Fibroblast of pulmonary artery (primary cell): ENCODE results near the gene ZNF593.

Experiments
- DNase-seq: peaks from one replicate; pipeline ENCODE4 v3.0.0-alpha.2; 2010; ENCODE audit warnings: low read depth
- H3K4me3 ChIP-seq: replicated peaks from 2 replicates; pipeline ENCODE4 v1.5.1; 2011; ENCODE audit warnings: low read depth, mild to moderate bottlenecking, control low read depth, low read length, moderate library complexity
- TF ChIP-seq, protein P1 (sequence below): IDR thresholded peaks from 2 replicates; pipeline ENCODE4 v1.5.1; 2011; ENCODE audit warnings: mild to moderate bottlenecking, control low read depth, low read length, inconsistent platforms; ENCODE audit errors: missing control alignments

ZNF593 gene

DNA sequence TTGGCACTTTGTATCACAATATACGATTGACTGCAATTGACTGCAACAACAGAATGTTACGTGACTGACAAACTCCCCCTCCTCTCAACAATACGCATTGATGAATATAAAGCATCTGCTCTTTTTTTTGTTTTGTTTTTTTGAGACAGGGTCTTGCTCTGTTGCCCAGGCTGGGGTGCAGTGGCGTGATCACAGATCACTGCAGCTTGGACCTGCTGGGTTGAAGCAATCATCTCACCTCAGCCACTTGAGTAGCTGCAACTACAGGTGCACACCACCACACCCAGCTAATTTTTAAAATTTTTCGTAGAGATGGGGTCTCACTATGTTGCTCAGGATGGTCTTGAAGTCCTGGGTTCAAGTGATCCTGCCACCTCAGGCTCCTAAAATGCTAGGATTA lies 43.0 kb downstream of the ZNF593 start:
- TF ChIP-seq, protein P1, sequence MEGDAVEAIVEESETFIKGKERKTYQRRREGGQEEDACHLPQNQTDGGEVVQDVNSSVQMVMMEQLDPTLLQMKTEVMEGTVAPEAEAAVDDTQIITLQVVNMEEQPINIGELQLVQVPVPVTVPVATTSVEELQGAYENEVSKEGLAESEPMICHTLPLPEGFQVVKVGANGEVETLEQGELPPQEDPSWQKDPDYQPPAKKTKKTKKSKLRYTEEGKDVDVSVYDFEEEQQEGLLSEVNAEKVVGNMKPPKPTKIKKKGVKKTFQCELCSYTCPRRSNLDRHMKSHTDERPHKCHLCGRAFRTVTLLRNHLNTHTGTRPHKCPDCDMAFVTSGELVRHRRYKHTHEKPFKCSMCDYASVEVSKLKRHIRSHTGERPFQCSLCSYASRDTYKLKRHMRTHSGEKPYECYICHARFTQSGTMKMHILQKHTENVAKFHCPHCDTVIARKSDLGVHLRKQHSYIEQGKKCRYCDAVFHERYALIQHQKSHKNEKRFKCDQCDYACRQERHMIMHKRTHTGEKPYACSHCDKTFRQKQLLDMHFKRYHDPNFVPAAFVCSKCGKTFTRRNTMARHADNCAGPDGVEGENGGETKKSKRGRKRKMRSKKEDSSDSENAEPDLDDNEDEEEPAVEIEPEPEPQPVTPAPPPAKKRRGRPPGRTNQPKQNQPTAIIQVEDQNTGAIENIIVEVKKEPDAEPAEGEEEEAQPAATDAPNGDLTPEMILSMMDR, result no peak
- H3K4me3 ChIP-seq, result no peak overlapping the region
- no peak for DNase-seq

DNA sequence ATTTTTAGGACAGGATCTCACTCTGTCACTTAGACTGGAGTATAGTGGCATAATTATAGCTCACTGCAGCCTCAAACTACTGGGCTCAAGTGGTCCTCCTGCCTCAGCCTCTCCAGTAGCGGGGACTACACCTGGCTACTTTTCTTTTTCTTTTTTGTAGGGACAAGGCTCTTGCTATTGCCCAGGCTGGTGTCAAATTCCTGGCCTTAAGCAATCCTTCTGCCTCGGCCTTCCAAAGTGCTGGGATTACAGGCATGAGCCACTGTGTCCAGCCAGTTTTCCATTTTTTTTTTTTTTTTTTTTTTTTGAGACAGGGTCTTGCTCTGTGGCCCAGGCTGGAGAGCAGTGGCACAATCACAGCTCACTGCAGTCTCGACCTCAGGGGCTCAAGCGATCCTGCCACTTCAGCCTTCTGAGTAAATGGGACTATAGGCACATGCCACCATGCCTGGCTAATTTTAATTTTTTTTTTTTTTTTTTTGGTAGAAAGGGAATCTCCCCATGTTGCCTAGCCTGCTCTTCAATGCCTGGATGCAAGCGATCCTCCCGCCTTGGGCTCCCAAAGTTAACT lies 43.7 kb downstream of the ZNF593 start:
- TF ChIP-seq, protein P1, result no peak
- no peak for DNase-seq
- H3K4me3 ChIP-seq, result no peak overlapping the region

DNA sequence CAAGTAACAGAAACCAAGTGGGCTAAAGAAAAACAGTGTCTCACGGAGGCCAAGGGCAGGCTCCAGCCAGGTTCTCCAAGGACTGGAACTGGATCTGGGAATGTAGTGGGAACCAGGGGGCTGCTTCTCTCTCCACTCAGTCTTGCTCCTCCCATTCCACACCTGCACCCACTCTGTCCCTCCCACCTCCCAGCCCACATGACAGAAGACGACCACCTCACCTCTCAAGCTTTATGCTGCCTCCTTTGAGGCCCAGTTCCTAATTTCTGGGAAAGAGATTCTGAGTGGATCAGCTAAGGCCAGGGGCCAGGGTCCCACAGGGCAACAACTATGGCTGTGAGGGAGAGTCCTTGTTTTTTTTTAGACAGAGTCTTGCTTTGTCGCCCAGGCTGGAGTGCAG lies 45.5 kb downstream of the ZNF593 start:
- TF ChIP-seq, protein P1, result no peak
- no peak for DNase-seq

DNA sequence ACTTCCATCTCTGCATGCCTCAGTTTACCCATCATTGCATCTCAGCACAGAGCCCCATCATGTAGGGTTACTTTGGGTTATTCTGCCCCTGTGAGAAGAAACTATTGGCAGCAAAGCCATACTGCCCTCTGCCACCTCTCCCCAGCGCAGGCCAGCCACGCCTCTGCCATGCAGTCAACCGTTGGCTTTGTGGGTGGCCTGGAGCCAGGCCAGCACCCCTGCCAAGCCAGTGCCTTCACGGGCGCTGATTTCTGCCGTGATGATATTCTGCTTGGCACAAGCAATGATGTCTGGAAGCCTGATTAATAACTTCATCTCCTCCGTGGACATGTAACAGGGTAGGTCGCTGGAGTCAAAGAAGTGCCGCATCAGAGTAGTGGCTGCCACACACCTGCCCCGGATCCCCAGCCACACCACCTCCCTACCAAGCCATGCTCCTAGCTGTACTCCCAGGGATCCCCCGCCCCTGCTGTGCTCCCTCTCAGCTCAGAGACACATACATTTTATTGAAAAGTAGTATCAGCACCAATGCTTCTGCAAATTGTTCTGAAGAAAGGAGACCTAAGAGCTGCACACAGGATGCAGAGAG lies 49.3 kb downstream of the ZNF593 start:
- TF ChIP-seq, protein P1, result no peak
- H3K4me3 ChIP-seq, result no peak overlapping the region
- no peak for DNase-seq

More for the DNA sequence above, 45.5 kb downstream of the ZNF593 start:
- H3K4me3 ChIP-seq, result no peak overlapping the region
